GM21825 (cell line): Measurements from ENCODE around the gene MAEA.
"Not testable (repeated sequence)": the region's sequence is repeated elsewhere in the genome, so short reads cannot be mapped to it uniquely, and the experiment has no call there.

Source experiments
- ATAC-seq: cut with Tn5 transposase; IDR thresholded peaks from one replicate; pipeline ENCODE4 v1.9.1; 2021; ENCODE audit warnings: mild to moderate bottlenecking, moderate library complexity; ENCODE audit not compliant: unreplicated experiment

Gene MAEA

GRCh38 chr4:1277667-1278665, 11.7 kb upstream of the MAEA start:
- no peak for ATAC-seq

GRCh38 chr4:1279253-1279652, 10.4 kb upstream of the MAEA start:
- no peak for ATAC-seq

GRCh38 chr4:1283711-1284110, 6.0 kb upstream of the MAEA start:
- ATAC-seq: no peak

GRCh38 chr4:1285151-1285789, 4.4 kb upstream of the MAEA start:
- no peak for ATAC-seq

- ATAC-seq: no peak
These were observed 3.7 kb upstream of the MAEA start for GRCh38 chr4:1285790-1286553.

GRCh38 chr4:1288786-1289185, 905 bp upstream of the MAEA start:
- ATAC-seq: no peak

GRCh38 chr4:1290165-1290977, 680 bp downstream of the MAEA start:
- peak; percentile 7 for ATAC-seq

- ATAC-seq: no peak
These were observed 1.4 kb downstream of the MAEA start for GRCh38 chr4:1291091-1291490.

GRCh38 chr4:1291996-1292702, 2.5 kb downstream of the MAEA start:
- ATAC-seq: no peak

GRCh38 chr4:1292703-1293011, 3.0 kb downstream of the MAEA start:
- not testable (repeated sequence) for ATAC-seq

- ATAC-seq: no peak
These were observed 3.8 kb downstream of the MAEA start for GRCh38 chr4:1293531-1293941.

GRCh38 chr4:1293991-1294390, 4.3 kb downstream of the MAEA start:
- ATAC-seq: no peak

- no peak for ATAC-seq
These were observed 4.7 kb downstream of the MAEA start for GRCh38 chr4:1294424-1294823.

- no peak for ATAC-seq
These were observed 5.2 kb downstream of the MAEA start for GRCh38 chr4:1294891-1295290.

- ATAC-seq: no peak
These were observed 5.8 kb downstream of the MAEA start for GRCh38 chr4:1295405-1296055.

- ATAC-seq: no peak
These were observed 6.8 kb downstream of the MAEA start for GRCh38 chr4:1296324-1297022.

GRCh38 chr4:1297023-1297395, 7.3 kb downstream of the MAEA start:
- ATAC-seq: no peak

GRCh38 chr4:1297456-1298325, 8.0 kb downstream of the MAEA start:
- no peak for ATAC-seq
